HG03558 (cell line): ENCODE results near the gene STK4.

Experiments used
- ATAC-seq: cut with Tn5 transposase; IDR thresholded peaks from one replicate; pipeline ENCODE4 v1.9.1; 2021; ENCODE audit warnings: moderate number of reproducible peaks; ENCODE audit not compliant: unreplicated experiment; ENCODE audit errors: extremely low read depth

Gene STK4

GRCh38 chr20:44966030-44966961 lies at the start of gene STK4:
Gene STK4 (plus strand): TSS chr20:44966512. CDS start chr20:44966569, 57 bp downstream.
- ATAC-seq, result peak; percentile 39

GRCh38 chr20:44916586-44916985 lies 49.7 kb upstream of the STK4 start:
- ATAC-seq, result no peak

DNA sequence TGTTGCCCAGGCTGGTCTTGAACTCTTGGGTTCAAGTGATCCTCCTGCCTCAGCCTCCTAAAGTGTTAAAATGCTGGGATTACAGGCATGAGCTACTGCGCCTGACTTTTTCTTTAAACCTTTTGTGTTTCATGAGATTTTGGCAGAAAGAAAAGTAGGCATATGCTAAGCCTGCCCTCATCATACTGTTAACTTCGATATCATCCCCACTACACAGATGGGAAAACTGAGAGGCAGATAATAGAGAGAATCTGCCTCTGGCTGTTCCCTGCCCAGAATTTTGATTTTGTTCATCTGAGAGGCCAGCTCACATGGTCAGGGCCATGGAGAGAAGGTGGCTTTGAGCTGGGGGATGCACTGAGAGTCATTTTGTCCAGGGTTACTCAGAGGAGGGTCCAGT lies 48.9 kb upstream of the STK4 start:
- ATAC-seq, result no peak

GRCh38 chr20:44918342-44918741 lies 48.0 kb upstream of the STK4 start:
- no peak for ATAC-seq

- no peak for ATAC-seq
Measured at GRCh38 chr20:44918761-44919160, 47.6 kb upstream of the STK4 start.

- no peak for ATAC-seq
Measured at GRCh38 chr20:44921447-44921846, 44.9 kb upstream of the STK4 start.

GRCh38 chr20:44924541-44924940 lies 41.8 kb upstream of the STK4 start:
- ATAC-seq, result no peak

- no peak for ATAC-seq
Measured at GRCh38 chr20:44928595-44928994, 37.7 kb upstream of the STK4 start.

GRCh38 chr20:44930517-44931168 lies 35.7 kb upstream of the STK4 start:
- ATAC-seq, result no peak

DNA sequence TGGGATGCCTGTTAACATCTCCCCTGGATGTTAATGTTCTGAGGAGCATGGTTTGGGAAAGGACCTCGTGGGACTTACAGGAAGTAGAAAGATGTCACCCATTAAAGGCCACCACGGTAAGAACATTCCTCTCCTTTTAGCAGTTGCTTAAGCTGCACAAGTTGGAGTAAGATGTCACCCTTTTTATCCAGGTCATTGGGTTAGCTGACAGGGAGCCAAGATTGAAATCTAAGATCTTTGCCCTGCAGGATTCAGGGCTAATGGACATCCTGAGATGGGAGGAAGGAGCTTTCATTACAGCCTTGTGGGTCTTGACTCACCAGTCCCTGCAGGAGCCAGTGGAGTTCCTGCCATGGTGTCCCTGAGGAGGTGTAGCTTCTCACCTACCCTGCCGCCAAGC lies 34.4 kb upstream of the STK4 start:
- no peak for ATAC-seq

GRCh38 chr20:44932916-44933315 lies 33.4 kb upstream of the STK4 start:
- no peak for ATAC-seq

GRCh38 chr20:44936510-44936909 lies 29.8 kb upstream of the STK4 start:
- no peak for ATAC-seq

GRCh38 chr20:44938637-44939036 lies 27.7 kb upstream of the STK4 start:
- ATAC-seq, result no peak

GRCh38 chr20:44941120-44941691 lies 25.1 kb upstream of the STK4 start:
- ATAC-seq, result no peak

DNA sequence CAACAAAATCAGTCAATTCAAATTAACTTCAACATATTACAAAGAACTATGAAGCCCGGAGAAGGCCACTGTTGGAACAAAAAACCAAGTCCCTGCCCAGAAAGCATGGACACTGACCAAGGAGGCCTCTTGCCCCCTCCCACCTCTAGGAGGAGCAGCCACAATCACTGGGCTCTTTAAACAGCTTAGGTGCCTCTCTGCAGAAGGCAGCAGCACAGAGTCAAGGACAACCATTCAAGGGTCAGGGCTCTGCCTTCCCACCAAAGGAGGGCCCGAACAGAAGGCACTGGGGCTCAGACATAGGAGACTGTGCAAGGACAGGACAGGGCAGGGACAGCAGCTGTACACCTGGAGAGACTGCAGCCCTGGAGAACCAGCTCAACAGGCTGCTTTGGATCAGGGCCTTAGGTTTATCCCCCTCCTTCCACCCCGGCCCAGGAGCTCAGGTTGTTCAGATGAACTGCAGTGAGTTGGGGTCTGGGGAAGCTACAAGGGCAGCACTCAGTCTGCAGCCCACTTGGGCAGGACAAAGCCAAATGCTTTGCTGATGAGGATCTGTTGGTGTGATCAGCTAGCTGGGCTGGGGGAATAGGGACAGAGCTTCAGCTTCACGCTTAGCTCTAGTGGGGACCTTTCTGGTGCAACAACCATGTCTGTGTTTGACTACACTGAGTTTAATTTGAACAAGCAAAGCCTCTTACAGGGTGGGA lies 23.9 kb upstream of the STK4 start:
- ATAC-seq, result no peak

DNA sequence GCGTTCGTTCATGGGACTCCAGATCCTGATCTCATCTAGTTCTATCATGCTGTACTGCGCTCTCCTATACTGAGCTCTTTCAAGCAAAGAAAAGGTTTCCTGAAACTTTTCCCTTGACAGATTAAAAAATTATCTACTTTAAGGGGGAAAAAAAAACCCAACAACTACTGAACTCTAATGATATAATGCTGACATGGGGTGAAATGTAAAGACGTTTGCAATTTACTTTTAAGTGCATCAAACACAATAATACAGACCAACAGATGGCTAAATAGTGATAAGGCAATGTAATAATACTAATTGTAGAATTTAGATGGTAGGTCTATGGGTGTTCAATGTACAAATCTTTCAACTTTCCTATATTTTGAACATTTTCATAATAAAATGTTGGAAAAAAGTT lies 22.5 kb upstream of the STK4 start:
- no peak for ATAC-seq

GRCh38 chr20:44945261-44945660 lies 21.1 kb upstream of the STK4 start:
- no peak for ATAC-seq

DNA sequence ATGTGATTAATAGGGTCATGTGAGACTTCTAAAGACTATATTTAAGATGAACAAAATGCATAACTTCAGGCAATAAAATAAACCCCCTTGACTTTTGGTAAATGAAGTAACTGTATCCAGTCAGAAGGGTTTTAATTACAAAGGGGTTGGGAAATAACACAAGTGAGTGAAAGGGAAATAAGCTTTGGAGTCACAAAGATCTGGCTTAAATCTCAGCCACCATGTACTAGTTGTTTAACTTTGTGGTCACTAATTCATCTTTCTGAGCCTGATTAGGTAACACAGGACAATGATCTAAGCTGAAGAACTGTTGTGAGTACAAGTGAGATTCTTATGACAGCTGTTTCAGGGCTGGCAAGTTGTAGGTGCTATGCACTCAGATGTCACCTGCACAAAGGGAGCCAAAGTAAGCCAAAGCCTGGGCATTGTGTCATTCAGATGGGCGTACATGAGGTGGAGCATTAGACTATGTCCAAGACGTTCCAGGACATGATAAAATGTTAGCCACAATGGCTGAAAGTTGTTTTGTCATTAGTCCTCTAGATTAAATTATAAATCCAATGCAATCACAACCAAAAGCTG lies 19.9 kb upstream of the STK4 start:
- no peak for ATAC-seq

DNA sequence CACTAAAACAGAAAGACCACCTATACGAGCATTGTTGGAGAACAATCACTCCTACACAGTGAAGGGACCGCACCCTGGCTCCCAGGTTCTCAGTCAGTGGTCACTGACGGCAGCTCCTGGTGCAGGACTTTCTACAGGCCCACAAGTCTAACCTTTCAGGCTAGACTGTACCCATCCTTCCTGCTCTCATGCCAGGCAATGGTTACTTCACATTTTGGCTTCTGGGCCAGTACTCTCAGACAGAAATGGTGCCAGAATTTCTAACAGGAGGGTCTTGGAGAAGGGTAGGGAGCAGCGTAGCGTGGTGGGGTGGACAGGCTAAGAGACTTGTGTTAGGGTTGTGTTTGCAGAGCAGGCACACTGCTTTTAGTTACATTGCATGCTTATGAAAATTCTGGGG lies 18.2 kb upstream of the STK4 start:
- no peak for ATAC-seq

GRCh38 chr20:44948513-44948912 lies 17.8 kb upstream of the STK4 start:
- no peak for ATAC-seq
